22Rv1 (cell line): ENCODE results near the gene FHIT.

ENCODE experiments used
- H3K27ac ChIP-seq: fragments of 450-650 bp; 2 replicates; pipeline ENCODE4 v1.5.1; 2017
- ZFX ChIP-seq: fragments of 450-650 bp; IDR thresholded peaks from 2 replicates; pipeline ENCODE4 v1.6.1; 2017; ENCODE audit warnings: antibody characterized with exemption, borderline replicate concordance
- TF ChIP-seq, protein P1 (sequence below): fragments of 450-650 bp; IDR thresholded peaks from 2 replicates; pipeline ENCODE4 v1.5.1; 2017; ENCODE audit warnings: mild to moderate bottlenecking

Gene FHIT

DNA sequence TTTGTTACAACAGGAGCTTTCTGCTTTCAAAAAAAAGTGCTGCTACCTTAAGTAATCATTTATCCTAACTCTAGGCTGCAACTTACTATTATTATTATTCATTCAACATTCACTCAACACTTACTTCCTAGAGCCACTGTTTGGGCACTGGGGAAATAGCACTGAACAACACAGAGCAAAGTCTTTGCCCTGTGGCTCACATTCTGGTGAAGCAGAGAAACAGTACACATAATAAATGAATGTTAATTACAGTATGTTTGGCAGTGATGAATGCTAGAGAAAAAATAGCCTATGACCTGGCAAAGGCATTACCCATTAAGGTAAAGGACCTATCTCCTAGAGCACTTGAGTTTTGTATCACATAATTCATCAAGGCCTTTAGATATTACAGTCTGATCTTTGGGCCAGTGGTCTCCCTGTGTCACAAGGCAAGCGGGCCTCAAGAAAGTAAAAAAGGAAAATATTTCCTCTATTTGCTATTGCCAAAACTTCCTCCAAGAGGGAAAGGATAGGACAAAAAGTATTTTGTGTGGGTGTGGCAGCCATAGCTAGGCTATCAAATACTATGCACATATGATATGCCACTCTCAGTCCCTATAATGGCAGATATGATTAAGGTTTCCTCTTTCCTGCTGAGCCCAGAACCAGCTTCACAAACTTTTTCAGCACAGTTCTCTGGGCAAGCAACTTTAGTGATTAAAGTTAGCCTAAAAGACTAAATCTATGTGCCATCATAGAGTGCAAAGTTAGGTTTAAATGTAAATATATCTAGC lies 142.8 kb downstream of the FHIT start:
- TF ChIP-seq, protein P1, sequence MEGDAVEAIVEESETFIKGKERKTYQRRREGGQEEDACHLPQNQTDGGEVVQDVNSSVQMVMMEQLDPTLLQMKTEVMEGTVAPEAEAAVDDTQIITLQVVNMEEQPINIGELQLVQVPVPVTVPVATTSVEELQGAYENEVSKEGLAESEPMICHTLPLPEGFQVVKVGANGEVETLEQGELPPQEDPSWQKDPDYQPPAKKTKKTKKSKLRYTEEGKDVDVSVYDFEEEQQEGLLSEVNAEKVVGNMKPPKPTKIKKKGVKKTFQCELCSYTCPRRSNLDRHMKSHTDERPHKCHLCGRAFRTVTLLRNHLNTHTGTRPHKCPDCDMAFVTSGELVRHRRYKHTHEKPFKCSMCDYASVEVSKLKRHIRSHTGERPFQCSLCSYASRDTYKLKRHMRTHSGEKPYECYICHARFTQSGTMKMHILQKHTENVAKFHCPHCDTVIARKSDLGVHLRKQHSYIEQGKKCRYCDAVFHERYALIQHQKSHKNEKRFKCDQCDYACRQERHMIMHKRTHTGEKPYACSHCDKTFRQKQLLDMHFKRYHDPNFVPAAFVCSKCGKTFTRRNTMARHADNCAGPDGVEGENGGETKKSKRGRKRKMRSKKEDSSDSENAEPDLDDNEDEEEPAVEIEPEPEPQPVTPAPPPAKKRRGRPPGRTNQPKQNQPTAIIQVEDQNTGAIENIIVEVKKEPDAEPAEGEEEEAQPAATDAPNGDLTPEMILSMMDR, result no peak
- no peak for TF ChIP-seq ZFX
- H3K27ac ChIP-seq, result no peak overlapping the region

DNA sequence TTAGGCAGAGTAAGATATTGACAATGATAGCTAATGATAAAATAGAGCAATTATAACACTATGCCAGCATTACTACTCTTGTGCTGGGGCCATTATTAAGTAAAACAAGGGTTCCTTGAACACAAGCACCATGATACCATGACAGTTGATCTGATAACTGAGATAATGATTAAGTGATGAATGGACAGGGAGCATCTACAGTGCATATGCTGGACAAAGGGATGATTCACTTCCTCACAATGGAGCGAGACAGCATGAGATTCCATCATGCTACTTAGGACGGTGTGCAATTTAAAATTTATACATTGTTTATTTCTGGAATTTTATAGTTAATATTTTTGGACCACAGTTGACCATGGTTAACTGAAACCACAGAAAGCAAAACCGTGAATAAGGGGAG lies 156.6 kb downstream of the FHIT start:
- no peak for TF ChIP-seq ZFX
- TF ChIP-seq, protein P1, result no peak
- no peak overlapping the region for H3K27ac ChIP-seq

DNA sequence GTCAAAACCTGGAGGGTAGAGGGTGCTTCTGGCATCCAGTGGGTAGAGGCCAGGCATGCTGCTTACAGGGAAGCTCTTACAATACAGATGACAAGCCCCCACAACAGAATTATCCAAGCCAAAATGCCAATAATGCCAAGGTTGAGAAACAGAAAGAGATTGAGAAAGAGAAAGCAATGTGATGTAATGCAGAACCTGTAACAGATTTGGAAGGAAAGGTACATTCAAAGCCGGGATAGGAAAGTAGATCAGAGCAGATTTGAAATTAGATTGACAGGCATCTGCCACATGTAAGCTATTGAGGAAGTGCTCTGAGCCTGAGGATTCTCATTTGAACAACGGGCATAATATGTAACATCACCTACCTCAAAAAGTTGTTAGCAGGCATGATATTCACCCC lies 157.9 kb downstream of the FHIT start:
- no peak overlapping the region for H3K27ac ChIP-seq
- TF ChIP-seq, protein P1, result no peak
- no peak for TF ChIP-seq ZFX

DNA sequence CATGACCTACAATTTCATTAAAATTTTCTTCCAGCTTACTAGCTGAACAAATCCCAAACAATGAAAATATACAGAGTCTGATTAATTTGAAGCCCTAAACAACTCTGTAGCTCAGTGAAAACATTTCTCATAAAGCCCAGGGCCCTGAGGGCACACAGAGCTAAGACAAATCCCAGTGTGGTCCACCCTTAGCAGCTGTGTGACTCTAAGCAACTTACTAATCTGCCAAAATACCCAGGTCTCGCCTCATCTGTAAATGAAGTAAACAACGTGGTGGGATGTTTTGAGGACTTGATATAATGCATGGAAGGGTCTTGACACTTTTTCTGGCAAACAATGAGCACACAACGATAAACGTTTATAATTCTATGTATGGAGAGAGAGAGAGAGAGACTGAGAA lies 158.4 kb downstream of the FHIT start:
- TF ChIP-seq ZFX, result no peak
- TF ChIP-seq, protein P1, result no peak

DNA sequence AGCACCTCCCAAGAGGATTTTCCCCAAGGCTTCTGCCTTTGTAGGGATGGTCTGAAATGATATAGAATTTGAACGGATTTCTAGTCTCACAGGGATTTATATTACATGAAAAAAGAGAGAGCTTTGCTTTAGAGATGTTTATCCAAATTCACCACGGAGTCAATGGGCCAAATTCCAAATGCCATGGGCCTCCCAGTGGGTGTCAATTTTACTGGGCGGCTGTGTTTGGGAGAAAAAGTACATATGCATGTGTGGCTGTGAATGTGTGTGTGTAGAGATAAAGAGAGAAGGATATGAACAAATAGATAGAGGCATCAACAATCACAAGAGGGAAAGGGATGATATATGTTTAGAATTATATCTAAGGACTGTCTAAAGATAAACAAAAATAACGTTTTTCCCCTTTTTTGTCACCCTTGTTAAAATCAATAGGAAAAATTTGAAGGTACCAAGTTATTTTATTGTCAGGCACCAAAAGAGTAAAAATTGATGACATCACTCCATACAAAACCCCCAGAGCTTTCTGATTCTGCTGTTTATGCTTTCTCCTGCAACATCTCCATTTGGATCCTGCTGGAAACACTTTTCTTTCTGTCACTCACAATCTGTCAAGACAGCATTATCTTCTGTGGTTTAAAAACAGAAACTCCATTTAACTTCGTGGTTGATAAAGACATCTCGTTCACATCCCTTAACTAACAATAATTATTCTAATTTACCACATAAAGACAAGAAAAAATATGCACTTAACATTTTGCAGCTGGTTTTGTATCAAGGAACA lies 160.7 kb downstream of the FHIT start:
- TF ChIP-seq ZFX, result no peak
- TF ChIP-seq, protein P1, result no peak
- H3K27ac ChIP-seq, result no peak overlapping the region

More for the DNA sequence above, 158.4 kb downstream of the FHIT start:
- no peak overlapping the region for H3K27ac ChIP-seq

DNA sequence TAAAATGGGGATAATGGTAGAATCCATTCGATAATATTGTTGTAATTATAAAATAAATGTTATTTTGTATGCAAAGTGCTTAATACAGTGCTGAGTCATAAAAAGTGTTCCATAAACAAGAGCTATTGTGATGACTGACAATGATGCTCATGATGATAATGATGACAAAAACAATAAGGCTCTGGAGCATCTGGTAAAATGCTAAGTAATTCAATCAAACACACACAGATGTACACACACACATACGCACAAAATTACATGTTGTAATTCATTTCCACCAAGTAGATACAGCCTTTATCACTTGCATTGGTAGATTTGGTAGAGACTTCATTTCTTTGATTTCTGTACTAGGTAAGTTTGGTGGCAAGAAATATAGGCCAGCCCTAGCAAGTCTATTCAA lies 163.8 kb downstream of the FHIT start:
- TF ChIP-seq ZFX, result no peak
- TF ChIP-seq, protein P1, result no peak

DNA sequence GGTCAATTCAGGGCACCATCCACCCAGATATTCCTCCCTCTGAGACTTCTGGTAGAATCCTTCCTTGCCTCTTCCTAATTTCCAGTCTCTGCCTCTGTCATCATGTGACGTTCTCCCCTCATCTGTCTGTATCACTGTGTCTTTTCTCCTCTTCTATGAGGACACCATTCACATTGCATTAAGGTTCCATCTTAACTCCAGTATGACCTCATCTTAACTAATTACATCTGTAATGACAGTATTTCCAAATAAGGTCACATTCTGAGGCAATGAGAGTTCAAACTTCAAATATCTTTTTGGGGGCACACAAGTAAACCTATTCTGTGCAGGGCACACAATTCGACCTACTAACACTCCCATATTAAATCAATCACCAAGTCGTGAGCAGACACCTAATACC lies 169.7 kb downstream of the FHIT start:
- TF ChIP-seq, protein P1, result no peak
- TF ChIP-seq ZFX, result no peak
- no peak overlapping the region for H3K27ac ChIP-seq

More for the DNA sequence above, 163.8 kb downstream of the FHIT start:
- no peak overlapping the region for H3K27ac ChIP-seq
